NT2/D1 (cell line): ENCODE results near the gene DIDO1.

ENCODE experiments used
- SUZ12 ChIP-seq: IDR thresholded peaks from 2 replicates; pipeline ENCODE4 v1.6.1; 2011; ENCODE audit not compliant: insufficient read length, insufficient read depth; ENCODE audit errors: extremely low read depth
- YY1 ChIP-seq: IDR thresholded peaks from 2 replicates; pipeline ENCODE4 v1.6.1; 2011; ENCODE audit not compliant: insufficient read length, insufficient read depth
- ZNF274 ChIP-seq: IDR thresholded peaks from 2 replicates; pipeline ENCODE4 v1.6.1; 2011; ENCODE audit warnings: mild to moderate bottlenecking, low read depth, low read length

DNA sequence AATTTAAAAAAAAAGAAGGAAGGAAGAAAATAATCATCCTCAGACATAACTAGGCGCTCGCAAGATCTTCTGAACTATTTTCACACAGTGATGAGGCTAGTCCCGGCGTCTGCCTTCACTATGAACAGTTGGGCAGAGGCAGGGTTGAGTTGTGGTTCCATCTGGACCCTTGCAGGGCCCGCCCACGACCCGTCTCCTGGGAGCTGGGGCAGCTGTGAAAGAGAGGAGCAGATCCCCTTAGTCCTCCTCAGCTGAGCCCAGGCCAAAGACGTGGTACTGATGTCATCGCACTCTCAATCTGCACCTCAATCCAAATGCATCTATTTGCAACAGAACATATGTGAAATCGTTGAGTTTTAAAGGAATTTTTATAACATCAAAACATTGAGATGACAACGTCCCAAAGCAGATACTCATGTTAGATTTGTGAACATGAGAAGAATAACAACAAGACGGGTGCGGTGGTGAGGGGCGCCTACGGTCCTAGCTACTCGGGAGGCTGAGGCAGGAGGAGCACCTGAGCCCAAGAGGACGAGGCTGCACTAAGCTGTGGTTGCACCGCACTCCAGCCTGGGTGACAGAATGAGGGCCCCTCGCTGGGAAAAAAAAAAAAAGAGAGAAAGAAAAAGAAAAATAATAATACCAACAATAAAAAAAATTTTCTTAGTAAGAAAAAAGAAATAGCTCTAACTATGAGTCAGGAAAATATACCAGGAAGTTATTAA lies 80.0 kb downstream of the DIDO1 start:
- TF ChIP-seq ZNF274 = no peak
- no peak for TF ChIP-seq YY1
- no peak for TF ChIP-seq SUZ12
